ENCODE data around the gene RPS26. TPM values are rescaled to one million over a fixed set of nuclear protein-coding genes. Genes with fewer than 3 reads are reported as not detected.

The RPS26 gene
- total and polyA plus RNA-seq, 9 of the 15 experiments (the other 6 are each of a cell fraction or from before 2014, with no cell fraction given), result 70.2 to 1,589 (median 852) TPM

DNA sequence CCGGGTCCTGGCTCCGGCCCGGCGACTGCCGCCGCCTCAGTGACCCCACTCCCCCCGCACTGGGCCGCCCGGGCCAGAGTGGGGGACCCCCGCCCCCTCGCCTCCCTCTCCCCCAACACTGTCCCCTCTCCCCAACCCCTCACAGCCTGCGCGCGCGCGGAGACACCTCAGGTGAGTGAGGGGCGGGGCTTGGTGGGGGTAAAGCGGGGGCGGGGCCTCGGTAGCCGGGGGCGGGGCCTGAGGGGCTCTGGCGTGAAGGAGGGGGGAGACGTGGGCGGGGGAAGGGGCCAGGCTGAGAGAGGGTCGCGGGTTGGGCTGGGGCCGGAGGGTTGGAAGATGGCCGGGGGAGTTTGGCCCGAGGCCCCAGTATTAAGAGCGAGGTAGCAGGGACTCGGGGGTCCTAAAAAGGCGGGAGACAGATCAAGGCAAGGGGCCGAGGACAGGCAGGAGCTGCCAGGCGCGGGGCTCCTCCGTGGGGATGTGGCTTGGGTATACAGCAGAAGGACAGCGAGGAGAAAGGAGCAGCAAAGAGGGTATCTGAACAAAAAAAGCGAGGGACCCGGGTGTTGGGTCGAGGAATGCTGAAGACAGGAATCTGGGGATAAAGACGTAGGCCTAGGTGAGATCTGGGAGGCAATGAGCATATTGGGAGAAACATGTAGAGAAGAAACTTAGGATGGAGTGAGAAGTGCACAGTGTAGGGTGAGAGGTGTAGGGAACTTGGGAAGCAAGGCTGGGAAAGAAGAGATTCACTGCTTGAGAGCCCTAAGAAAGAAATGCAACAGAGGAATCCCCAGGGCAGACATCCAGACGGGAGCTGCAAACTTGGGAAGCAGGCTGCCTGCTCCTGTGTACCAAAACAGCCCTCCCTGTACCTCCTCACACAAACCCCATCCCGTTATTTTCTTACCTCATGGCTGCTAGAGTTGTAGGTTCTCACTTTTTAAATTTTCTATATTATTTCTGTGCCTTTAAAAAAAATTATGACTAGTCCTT, 33.9 kb upstream of the RPS26 start (continued):
- TF ChIP-seq ZFP36 (IDR thresholded peaks at IDR 0.05; ENCODE audit: low read depth, low read length, partially characterized antibody) (no peak), ZNF76 (CRISPR knock-in tag; IDR thresholded peaks at IDR 0.05; ENCODE audit: borderline replicate concordance) (no peak), SMARCA4 (IDR thresholded peaks at IDR 0.05) (no peak), HMG20A (CRISPR knock-in tag; conservative IDR thresholded peaks at IDR 0.05) (no peak), ZNF551 (CRISPR knock-in tag; IDR thresholded peaks at IDR 0.05) (no peak), CBX2 (IDR thresholded peaks at IDR 0.05; ENCODE audit: insufficient read depth, low read length, poor library complexity, severe bottlenecking) (no peak), YBX1 (IDR thresholded peaks at IDR 0.05) (no peak), ZHX1 (conservative IDR thresholded peaks at IDR 0.05; ENCODE audit: low read length) (no peak), DDX20 (tag; IDR thresholded peaks at IDR 0.05; ENCODE audit: low read depth) (no peak), HDAC1 (IDR thresholded peaks at IDR 0.05) (0 out of 4 replicates have a peak, but pooled peaks of 1 of the 2 experiments have one; percentile 18), HLTF (IDR thresholded peaks at IDR 0.05) (no peak), MTA3 (IDR thresholded peaks at IDR 0.05; ENCODE audit: borderline replicate concordance) (no peak), RBM15 (IDR thresholded peaks at IDR 0.05; ENCODE audit: insufficient read depth, low read length) (no peak), HSF4 (CRISPR knock-in tag; IDR thresholded peaks at IDR 0.05; ENCODE audit: borderline replicate concordance) (no peak), OTX1 (CRISPR knock-in tag; IDR thresholded peaks at IDR 0.05) (no peak), HOXB6 (CRISPR knock-in tag; IDR thresholded peaks at IDR 0.05; ENCODE audit: borderline replicate concordance) (no peak), BDP1 (IDR thresholded peaks at IDR 0.05; ENCODE audit: insufficient read depth, insufficient read length) (no peak), PCBP1 (IDR thresholded peaks at IDR 0.05; ENCODE audit: low read depth, low read length, poor library complexity, severe bottlenecking) (peak; percentile 82), MLLT1 (IDR thresholded peaks at IDR 0.05) (peak; percentile 14 to 53; a peak in 1 of 4 replicates)
- TF ChIP-seq, protein P1, sequence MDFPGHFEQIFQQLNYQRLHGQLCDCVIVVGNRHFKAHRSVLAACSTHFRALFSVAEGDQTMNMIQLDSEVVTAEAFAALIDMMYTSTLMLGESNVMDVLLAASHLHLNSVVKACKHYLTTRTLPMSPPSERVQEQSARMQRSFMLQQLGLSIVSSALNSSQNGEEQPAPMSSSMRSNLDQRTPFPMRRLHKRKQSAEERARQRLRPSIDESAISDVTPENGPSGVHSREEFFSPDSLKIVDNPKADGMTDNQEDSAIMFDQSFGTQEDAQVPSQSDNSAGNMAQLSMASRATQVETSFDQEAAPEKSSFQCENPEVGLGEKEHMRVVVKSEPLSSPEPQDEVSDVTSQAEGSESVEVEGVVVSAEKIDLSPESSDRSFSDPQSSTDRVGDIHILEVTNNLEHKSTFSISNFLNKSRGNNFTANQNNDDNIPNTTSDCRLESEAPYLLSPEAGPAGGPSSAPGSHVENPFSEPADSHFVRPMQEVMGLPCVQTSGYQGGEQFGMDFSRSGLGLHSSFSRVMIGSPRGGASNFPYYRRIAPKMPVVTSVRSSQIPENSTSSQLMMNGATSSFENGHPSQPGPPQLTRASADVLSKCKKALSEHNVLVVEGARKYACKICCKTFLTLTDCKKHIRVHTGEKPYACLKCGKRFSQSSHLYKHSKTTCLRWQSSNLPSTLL (IDR thresholded peaks at IDR 0.05), result no peak
- TF ChIP-seq, protein P2, sequence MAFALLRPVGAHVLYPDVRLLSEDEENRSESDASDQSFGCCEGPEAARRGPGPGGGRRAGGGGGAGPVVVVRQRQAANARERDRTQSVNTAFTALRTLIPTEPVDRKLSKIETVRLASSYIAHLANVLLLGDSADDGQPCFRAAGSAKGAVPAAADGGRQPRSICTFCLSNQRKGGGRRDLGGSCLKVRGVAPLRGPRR (CRISPR knock-in tag; IDR thresholded peaks at IDR 0.05), result no peak
